PC-9 (cell line): Measurements from ENCODE around the gene AGBL3. TPM values are rescaled to one million over a fixed set of nuclear protein-coding genes. Genes with fewer than 3 reads are reported as not detected.

Experiments used
- BruUV-seq: library from RNA; stranded (reverse); fragments of 400-500 nt; replicated peaks from 2 replicates; lab custom pipeline; 2021; lab: Mats Ljungman, UMichigan
- CTCF ChIA-PET: fragments of 300-600 bp; sonication (Branson Sonifier 250); formaldehyde crosslinking; loops from one replicate; lab custom pipeline; 2022; ENCODE audit warnings: antibody characterized with exemption; lab: Charles Lee
- POLR2A ChIA-PET: fragments of 300-600 bp; sonication (Branson Sonifier 250); formaldehyde crosslinking; loops from one replicate; lab custom pipeline; 2022; ENCODE audit warnings: antibody characterized with exemption; ENCODE audit not compliant: unreplicated experiment; lab: Charles Lee
- DNase-seq, 2 experiments: peaks; one replicate each; pipeline versions ENCODE4 v3.0.0 to v3.0.0-alpha.2; 2015 to 2022; ENCODE audit warnings: mixed read lengths in 1 of 2
- H2AFZ ChIP-seq: fragments of 200-600 bp; sonication (generic); 2 replicates; pipeline ENCODE4 v1.8.1; 2017; ENCODE audit warnings: antibody characterized with exemption
- H3F3A ChIP-seq: fragments of 200-600 bp; sonication (generic); 2 replicates; pipeline ENCODE4 v1.8.1; 2017; ENCODE audit warnings: antibody characterized with exemption, mild to moderate bottlenecking, low read depth; ENCODE audit not compliant: insufficient read depth
- H3K27ac ChIP-seq: fragments of 200-600 bp; sonication (generic); 2 replicates; pipeline ENCODE4 v1.6.1; 2016; ENCODE audit warnings: mixed run types
- H3K27me3 ChIP-seq: fragments of 200-600 bp; sonication (generic); 2 replicates; pipeline ENCODE4 v1.6.1; 2016; ENCODE audit warnings: low read depth, mixed run types; ENCODE audit not compliant: insufficient read depth
- H3K36me3 ChIP-seq: fragments of 200-600 bp; sonication (generic); 2 replicates; pipeline ENCODE4 v1.6.1; 2016; ENCODE audit warnings: low read depth, mixed run types
- H3K4me1 ChIP-seq: fragments of 200-600 bp; sonication (generic); replicated peaks from 2 replicates; pipeline ENCODE4 v1.6.1; 2016; ENCODE audit warnings: mixed run types; ENCODE audit not compliant: insufficient read depth
- H3K4me2 ChIP-seq: fragments of 200-600 bp; sonication (generic); 2 replicates; pipeline ENCODE4 v1.6.1; 2017; ENCODE audit warnings: mixed run types
- H3K4me3 ChIP-seq: fragments of 200-600 bp; sonication (generic); 2 replicates; pipeline ENCODE4 v1.6.1; 2016; ENCODE audit warnings: mixed run types
- H3K79me2 ChIP-seq: fragments of 200-600 bp; sonication (generic); 2 replicates; pipeline ENCODE4 v1.6.1; 2017; ENCODE audit warnings: low read depth, mixed run types
- H3K9me2 ChIP-seq: fragments of 200-600 bp; sonication (generic); 2 replicates; pipeline ENCODE4 v1.8.1; 2017; ENCODE audit warnings: mild to moderate bottlenecking; ENCODE audit not compliant: insufficient read depth
- H3K9me3 ChIP-seq: fragments of 200-600 bp; sonication (generic); 2 replicates; pipeline ENCODE4 v1.8.1; 2016; ENCODE audit warnings: low read depth; ENCODE audit not compliant: insufficient read depth
- H4K20me1 ChIP-seq: fragments of 200-600 bp; sonication (generic); 2 replicates; pipeline ENCODE4 v1.8.1; 2017; ENCODE audit not compliant: insufficient read depth
- CTCF ChIP-seq: fragments of 200-600 bp; sonication (generic); conservative IDR thresholded peaks from 2 replicates; pipeline ENCODE4 v1.6.1; 2017; ENCODE audit warnings: mixed run types, antibody characterized with exemption, mild to moderate bottlenecking, moderate library complexity
- EZH2 ChIP-seq: fragments of 200-600 bp; sonication (generic); IDR thresholded peaks from 2 replicates; pipeline ENCODE4 v1.8.0; 2017; ENCODE audit warnings: antibody characterized with exemption, low read depth
- intact Hi-C: fragments of 100-400 bp; cut with micrococcal nuclease; formaldehyde crosslinking; loops from one replicate; pipeline ENCODE4 v1.10.0; 2022; ENCODE audit not compliant: unreplicated experiment
- total RNA-seq: library from RNA; stranded (reverse); gene quantifications from 2 replicates; pipeline ENCODE4 v1.2.3, GENCODE V29; 2021

Gene AGBL3
- total RNA-seq, 1 experiment from 2014 or later, result 3.2 TPM

GRCh38 chr7:135184254-135184841, 198.0 kb downstream of the AGBL3 start:
- CTCF ChIA-PET, result no interaction called here
- H3K36me3 ChIP-seq, result no peaks in the 10 kb centered on the region
- no TSS peak for BruUV-seq

More at GRCh38 chr7:135184254-135184841, 198.0 kb downstream of the AGBL3 start:
- Histone ChIP-seq H3K4me3 (no peak overlapping the region), H3K27ac (no peak overlapping the region), H3K4me1 (no peaks in the 10 kb centered on the region), H3K4me2 (no peak overlapping the region), H3F3A (no peaks in the 10 kb centered on the region), H3K9me2 (no peaks in the 10 kb centered on the region), H4K20me1 (no peaks in the 10 kb centered on the region), H2AFZ (no peak overlapping the region), H3K9me3 (peaks cover 28% of the 10 kb centered on the region), H3K27me3 (no peaks in the 10 kb centered on the region), H3K79me2 (no peaks in the 10 kb centered on the region)
- no peak for TF ChIP-seq EZH2
- no peak for TF ChIP-seq CTCF
- peak in 1 of 2 experiments; percentile 21 for DNase-seq
- intact Hi-C loops, result no loop called here
- POLR2A ChIA-PET, result no interaction called here

Other genes starting within 250 kb of the AGBL3 start
- 84.4 and 97.5 TPM in 2 replicates for gene CALD1, start 206.9 kb upstream of the AGBL3 start, total RNA-seq
- gene TMEM140, start 161.6 kb downstream of the AGBL3 start, total RNA-seq, result 0.25 and 0.92 TPM in 2 replicates
- 70.5 and 76.0 TPM in 2 replicates for gene CYREN, start 184.2 kb downstream of the AGBL3 start, total RNA-seq
- gene WDR91, start 225.0 kb downstream of the AGBL3 start, total RNA-seq, result 7.6 and 8.4 TPM in 2 replicates
- gene STRA8, start 247.3 kb downstream of the AGBL3 start, total RNA-seq, result not detected in 2 replicates